ENCODE data around the gene HEATR3. TPM values are rescaled to one million over a fixed set of nuclear protein-coding genes. Genes with fewer than 3 reads are reported as not detected.
A peak's percentile ranks its signal among the peaks of the same experiment; 100 is the strongest.

Gene HEATR3
- total and polyA plus RNA-seq, 2 of the 13 experiments (the other 11 are each of a cell fraction or from before 2014, with no cell fraction given) = 22.4 to 52.4 TPM

- TF ChIP-seq ZBTB1 (CRISPR knock-in tag; IDR thresholded peaks at IDR 0.05; ENCODE audit: borderline replicate concordance) (no peak), GRHL1 (CRISPR knock-in tag; conservative IDR thresholded peaks at IDR 0.05) (no peak), SOX6 (IDR thresholded peaks at IDR 0.05) (no peak), SOX6 (CRISPR knock-in tag; IDR thresholded peaks at IDR 0.05) (peak; percentile 88), MXD1 (CRISPR knock-in tag; IDR thresholded peaks at IDR 0.05) (peak; percentile 88; the same call in 1 of the 2 replicates), ZNF574 (CRISPR knock-in tag; IDR thresholded peaks at IDR 0.05) (peak; percentile 98), HNF1A (IDR thresholded peaks at IDR 0.05; ENCODE audit: low read depth) (no peak), HNF1A (CRISPR knock-in tag; IDR thresholded peaks at IDR 0.05; ENCODE audit: borderline replicate concordance) (peak; percentile 55; the same call in 1 of the 2 replicates), ZNF572 (CRISPR knock-in tag; IDR thresholded peaks at IDR 0.05) (peak; percentile 71), UBTF (CRISPR knock-in tag; IDR thresholded peaks at IDR 0.05) (peak; percentile 93), ETV6 (CRISPR knock-in tag; conservative IDR thresholded peaks at IDR 0.05) (0 out of 2 replicates have a peak, but pooled peaks have one; percentile 47), CCDC6 (CRISPR knock-in tag; IDR thresholded peaks at IDR 0.05) (peak; percentile 23), NFRKB (IDR thresholded peaks at IDR 0.05) (no peak), MXD3 (CRISPR knock-in tag; IDR thresholded peaks at IDR 0.05) (peak; percentile 87), KLF11 (CRISPR knock-in tag; IDR thresholded peaks at IDR 0.05) (peak; percentile 84; the same call in 1 of the 2 replicates), ZNF124 (CRISPR knock-in tag; IDR thresholded peaks at IDR 0.05) (peak; percentile 66; the same call in 1 of the 2 replicates), RARG (CRISPR knock-in tag; IDR thresholded peaks at IDR 0.05; ENCODE audit: low read depth) (no peak; the same call in 1 of the 2 replicates)
Measured at GRCh38 chr16:50024684-50025536, 40.9 kb upstream of the HEATR3 start, which contains the start of gene CNEP1R1 (continued).

All from HepG2 (cell line).